ENCODE data around the gene ZMYND11.

The ZMYND11 gene

DNA sequence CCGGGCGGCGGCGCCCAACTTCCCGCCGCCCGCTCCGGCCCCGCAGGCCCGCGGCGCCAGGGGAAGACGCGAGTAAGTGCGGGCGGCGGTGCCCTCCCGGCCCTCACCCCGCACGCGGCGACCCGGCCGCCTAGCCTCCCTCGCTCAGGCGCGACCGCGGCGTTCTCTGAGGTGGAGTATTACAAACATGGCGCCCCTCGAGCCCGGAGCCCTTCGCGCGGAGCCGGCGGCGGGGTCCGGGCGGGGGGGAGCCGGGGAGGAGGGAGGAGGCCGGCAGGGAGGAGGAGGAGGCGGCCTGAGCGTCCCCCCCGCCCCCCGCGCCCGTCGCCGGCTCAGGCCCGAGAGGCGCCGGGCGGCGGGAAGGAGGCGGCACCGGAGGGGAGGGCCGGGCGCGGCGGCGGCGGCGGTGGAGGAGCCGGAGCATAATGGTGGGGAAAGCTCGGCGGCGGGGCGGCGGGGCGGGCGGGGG, at the start of gene ZMYND11:
Gene ZMYND11, plus strand, starts transcription at position 324 of the 469 bp plus-strand sequence. CDS start 44,558 bp downstream, outside the sequence.
- in situ Hi-C loops (cut with MboI; ENCODE audit: low pct_unique_long_range_greater_than_20kb, low sequenced_read_pairs): no loop called here

DNA sequence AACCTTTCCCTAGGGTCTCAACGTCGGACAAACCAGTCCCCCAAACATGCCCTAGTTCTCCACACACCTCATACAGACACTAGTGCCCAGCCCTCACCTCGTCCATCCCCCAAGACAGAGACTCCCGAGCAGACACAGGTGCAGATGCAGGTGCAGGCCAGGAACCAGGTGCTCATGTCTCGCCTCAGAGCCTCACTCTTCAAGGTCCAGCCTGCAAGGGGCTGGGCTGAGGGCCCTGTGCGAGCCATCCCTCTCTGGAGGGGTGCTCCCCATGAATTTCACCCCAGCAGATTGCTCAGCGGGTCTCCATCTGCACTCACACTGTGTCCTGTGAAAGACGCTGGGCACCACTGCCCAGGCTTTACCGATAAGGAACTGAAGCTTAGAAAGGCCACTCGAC, 49.2 kb upstream of the ZMYND11 start:
- DNase-seq: no peak
- in situ Hi-C loops (cut with MboI; ENCODE audit: low pct_unique_long_range_greater_than_20kb, low sequenced_read_pairs): no loop called here

More for the DNA sequence above, at the start of gene ZMYND11:
- peak; percentile 28 for DNase-seq

DNA sequence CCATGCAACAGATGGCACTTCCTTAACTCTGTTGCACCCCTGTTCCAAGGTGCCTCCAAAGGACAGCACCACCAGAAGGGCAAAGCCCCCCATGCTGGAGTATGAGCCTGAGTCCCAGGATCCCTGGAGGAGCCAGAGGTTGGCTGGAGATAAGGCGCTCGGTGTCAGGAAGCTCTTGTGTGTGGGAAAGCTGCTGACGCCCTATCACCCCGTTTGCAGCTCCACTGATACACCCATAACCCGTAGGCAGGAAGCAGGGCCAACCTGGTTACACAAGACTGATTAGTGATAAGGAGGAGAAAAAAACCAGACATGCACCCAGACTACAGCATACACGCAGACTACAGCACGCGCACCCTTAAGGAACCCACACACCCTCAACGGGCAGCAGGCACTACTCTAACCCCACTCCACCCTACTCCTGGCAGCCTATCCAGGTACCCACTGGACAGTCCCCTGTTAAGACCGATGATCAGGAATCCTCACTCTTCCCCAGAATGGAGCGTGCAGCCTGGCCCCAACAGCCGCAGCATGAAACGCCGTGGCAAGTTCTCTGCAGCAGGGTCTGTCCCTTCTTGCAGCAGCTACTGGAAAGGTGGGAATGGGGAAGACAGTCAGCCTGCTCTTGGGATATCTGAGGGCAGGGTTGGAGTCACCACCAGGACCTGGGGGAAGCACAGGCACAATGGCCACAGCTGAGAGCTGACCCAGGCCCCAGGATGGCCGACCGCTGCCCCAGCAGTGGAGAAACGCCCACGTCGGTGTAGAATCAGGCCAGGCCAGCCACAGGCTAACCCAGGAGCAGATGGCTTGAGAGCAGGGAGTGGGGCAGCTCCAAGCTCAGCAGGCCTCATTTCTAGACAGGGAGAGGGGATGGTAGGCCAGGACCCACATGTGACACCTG, 47.8 kb upstream of the ZMYND11 start:
- DNase-seq: no peak
- in situ Hi-C loops (cut with MboI; ENCODE audit: low pct_unique_long_range_greater_than_20kb, low sequenced_read_pairs): no loop called here

DNA sequence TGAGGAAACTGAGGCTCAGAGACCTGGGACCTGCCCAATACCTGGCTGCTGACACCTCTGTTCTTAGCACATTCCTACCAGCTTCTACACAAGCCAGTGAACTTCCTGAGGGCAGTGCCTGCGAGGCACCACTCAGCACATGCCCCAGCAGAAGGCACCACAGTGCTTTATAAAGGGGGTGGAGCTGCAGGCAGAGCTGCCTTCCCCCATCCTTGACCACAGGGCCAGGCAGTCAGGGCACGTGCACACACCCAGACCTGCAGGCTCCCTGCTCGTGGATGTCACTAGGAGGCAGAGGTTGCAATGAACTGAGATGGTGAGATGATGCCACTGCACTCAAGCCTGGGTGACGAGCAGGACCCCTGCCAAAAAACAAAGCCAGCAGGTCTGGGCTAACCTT, 47.0 kb upstream of the ZMYND11 start:
- in situ Hi-C loops (cut with MboI; ENCODE audit: low pct_unique_long_range_greater_than_20kb, low sequenced_read_pairs): no loop called here
- peak; percentile 30 for DNase-seq

DNA sequence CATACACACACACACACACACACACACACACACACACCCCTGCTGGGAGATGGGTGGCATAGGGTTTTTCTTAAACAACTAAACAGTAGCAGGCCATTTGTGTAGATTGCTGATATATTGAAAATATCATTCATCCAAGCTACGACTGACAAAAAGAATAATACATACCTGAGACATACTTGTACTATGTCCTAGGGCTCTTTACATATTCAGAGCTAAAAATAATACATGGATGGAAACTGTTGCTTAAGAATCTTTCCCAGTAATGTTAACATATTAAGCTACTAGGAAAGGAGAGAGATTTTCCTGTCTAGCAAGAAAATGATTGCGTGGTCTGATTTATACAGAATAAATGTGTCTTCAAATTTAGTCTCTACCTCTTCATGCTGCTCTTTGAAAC, 46.0 kb upstream of the ZMYND11 start:
- DNase-seq: no peak
- in situ Hi-C loops (cut with MboI; ENCODE audit: low pct_unique_long_range_greater_than_20kb, low sequenced_read_pairs): no loop called here

DNA sequence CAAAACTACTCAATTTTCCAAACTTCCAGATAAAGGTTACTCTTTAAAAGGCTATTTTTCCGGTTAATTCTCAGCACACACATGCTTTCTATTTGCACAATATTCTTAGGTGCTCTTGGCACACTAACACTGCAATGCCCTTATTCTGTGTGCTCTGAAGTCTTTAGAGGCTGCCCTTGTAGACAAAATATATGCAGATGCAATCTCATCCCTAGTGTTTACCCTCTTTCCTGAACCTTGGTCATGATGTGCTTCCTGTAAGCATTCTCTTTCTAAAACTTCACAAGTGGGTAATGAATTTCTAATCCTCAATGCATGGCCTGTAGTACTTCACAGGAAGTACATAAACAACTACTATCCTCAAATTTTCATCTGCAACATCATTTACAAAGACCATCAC, 45.1 kb upstream of the ZMYND11 start:
- no peak for DNase-seq
- in situ Hi-C loops (cut with MboI; ENCODE audit: low pct_unique_long_range_greater_than_20kb, low sequenced_read_pairs): no loop called here

DNA sequence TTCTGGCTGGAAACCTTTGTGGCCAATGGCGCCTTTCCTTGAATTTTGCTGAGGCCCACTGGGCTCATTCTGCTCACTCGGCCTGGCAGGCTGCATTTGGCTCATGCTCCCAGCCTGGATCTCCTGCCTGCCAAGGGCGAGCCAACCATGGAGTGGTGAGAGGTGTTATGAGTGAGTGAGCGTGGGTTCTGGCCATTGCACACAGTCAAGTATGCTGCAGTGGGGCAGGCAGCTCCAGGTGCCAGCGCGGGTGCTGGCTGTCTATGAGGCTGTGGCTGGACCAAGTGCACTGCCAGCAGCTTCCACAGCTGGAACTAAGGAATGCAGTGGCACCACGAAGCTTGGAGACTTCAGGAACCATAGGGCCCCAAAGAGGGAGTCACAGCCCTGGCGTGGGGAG, 43.9 kb upstream of the ZMYND11 start:
- in situ Hi-C loops (cut with MboI; ENCODE audit: low pct_unique_long_range_greater_than_20kb, low sequenced_read_pairs): no loop called here

DNA sequence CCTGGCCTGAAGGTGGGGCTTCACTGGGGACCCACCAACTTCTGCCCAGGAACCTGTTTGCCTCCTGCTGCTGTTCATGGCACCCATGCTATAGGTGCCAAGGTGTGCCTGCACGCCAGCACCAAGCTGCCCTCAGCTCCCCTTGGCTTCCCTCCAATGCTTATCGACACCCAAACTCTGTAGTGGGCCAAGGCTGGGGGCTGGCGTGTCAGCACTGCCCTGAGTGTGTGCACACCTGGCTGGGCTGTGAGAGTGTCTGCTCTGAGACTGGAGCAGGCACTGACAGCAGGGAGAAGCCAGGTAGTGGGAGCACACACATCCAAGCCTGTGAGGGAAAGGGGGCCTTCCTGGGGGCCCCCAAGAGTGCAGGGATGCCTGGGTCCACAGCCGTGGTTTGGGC, 43.1 kb upstream of the ZMYND11 start:
- in situ Hi-C loops (cut with MboI; ENCODE audit: low pct_unique_long_range_greater_than_20kb, low sequenced_read_pairs): no loop called here

More for the DNA sequence above, 43.9 kb upstream of the ZMYND11 start:
- no peak for DNase-seq

DNA sequence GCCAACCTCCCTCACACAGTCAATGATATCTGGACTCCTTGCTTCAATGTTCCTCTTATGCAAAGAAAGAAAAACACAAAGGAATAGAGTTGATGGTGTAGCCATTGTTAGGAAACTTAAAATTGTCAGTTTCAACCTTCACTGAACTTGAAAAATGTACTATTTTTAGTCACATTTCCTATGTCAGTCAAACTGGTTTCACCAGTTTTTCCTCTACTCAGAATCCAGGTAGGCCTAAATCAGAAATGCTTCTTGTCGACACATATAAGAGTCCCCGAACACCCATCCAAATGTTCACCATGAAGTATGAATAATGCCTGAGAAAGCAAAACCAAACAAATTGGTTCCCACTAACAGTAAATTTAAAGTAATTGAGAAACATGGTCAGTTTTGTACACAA, 42.4 kb upstream of the ZMYND11 start:
- in situ Hi-C loops (cut with MboI; ENCODE audit: low pct_unique_long_range_greater_than_20kb, low sequenced_read_pairs): no loop called here
- DNase-seq: no peak

More for the DNA sequence above, 43.1 kb upstream of the ZMYND11 start:
- no peak for DNase-seq

DNA sequence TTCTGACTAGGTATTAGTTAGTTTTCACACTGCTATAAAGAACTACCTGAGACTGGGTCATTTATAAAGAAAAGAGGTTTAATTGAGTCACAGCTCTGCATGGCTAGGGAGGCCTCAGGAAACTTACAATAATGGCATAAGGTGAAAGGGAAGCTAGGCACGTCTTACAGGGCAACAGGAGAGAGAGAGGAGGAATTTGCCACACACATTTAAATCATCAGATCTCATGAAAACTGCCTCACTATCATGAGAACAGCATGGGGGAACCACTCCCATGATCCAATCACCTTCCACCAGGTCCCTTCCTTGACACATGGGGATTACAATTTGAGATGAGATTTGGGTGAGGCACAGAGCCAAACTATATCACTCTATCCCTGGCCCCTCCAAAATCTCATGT, 40.6 kb upstream of the ZMYND11 start:
- in situ Hi-C loops (cut with MboI; ENCODE audit: low pct_unique_long_range_greater_than_20kb, low sequenced_read_pairs): no loop called here
- DNase-seq: no peak

DNA sequence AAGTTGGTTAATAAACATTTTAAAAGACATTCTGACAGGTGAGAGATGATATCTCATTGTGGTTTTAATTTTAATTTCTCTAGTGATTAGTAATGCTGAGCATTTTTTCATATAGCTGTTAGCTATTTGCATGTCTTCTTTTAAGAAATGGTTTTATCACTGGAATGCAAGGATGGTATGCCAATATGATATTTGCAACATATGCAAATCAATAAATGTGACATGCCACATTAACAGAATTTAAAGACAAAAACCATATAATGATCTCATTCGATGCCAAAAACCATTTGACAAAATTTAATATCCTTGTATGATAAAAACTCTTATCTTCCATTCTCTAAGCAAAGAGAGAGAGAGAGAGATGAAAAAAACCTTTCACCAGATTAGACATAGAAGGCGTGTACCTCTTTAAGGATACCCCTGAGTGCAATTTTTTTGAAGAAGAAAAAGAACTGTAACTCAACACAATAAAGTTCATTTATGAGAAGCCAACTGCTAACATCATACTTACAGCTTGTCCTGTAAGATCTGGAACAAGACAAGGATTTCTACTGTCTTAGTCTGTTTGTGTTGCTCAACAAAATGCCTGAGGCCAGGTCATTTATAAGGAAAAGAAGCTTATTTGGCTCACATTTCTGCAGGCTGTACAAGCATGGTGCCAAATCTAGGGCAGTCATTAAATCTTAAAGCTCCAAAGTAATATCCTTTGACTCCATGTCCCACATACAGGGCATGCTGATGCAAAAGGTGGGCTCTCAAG, 39.7 kb upstream of the ZMYND11 start:
- DNase-seq: no peak
- in situ Hi-C loops (cut with MboI; ENCODE audit: low pct_unique_long_range_greater_than_20kb, low sequenced_read_pairs): no loop called here

DNA sequence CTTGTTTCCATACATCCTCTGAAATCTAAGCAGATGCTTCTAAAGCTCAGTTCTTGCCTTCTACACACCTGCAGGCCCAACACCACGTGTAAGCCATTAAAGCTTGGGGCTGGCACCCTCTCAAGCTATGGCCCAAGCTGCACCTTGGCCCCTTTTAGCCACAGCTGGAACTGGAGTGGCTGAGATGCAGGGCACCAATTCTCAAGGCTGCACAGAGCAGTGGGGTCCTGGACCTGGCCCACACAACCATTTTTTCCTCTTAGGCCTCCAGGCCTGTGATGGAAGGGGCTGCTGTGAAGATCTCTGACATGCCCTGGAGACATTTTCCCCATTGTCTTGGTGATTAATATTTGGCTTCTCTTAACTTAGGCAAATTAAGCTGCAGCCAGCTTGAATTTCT, 38.8 kb upstream of the ZMYND11 start:
- no peak for DNase-seq
- in situ Hi-C loops (cut with MboI; ENCODE audit: low pct_unique_long_range_greater_than_20kb, low sequenced_read_pairs): no loop called here

DNA sequence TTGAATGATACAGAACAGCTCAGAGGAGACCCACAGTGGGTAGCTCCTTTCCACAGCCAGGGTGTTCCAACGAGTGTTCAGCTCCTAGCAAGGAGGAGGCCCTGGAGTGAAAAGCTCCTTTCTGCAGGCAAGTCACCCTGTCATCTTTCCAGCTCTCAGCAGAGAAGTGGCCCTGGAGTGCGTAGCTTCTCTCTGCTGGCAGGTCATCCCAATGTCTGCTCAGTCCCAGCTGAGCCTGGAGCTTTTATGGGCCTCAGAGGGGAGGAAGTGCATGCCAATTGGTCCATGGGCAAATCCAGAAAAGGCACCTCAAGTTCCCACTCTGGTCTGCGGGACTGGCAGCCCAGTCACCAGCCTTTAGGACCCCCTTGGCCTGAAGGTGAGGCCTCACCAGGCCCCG, 30.8 kb upstream of the ZMYND11 start:
- in situ Hi-C loops (cut with MboI; ENCODE audit: low pct_unique_long_range_greater_than_20kb, low sequenced_read_pairs): no loop called here
- no peak for DNase-seq

DNA sequence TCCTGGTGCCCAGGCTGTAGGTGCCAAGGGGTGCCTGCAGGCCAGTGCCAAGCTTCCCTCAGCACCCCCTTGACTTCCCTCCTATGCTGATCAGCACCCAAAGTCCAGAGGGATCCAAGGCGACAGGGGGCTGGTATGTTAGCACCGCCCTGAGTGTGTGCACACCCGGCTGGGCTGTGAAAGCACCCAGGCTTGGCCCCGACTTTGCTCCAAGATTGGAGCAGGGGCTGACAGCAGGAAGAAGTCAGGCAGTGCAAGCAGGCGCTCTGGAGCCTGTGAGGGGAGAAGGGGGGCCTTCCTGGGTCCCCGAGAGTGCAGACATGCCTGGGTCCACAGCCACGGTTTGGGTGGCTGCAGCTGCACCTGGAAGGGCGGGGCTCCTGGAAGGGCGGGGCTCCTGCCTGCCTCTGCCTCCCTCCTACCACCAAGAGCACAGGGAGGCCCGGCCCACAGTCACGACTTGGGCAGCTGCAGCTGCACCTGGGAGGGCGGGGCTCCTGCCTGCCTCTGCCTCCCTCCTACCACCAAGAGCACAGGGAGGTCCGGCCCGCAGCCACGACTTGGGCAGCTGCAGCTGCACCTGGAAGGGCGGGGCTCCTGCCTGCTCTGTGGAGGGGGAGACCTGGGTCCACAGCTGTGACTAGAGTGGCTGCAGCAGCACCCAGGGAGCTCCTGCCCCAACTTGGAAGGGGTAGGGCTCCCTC, 30.2 kb upstream of the ZMYND11 start:
- in situ Hi-C loops (cut with MboI; ENCODE audit: low pct_unique_long_range_greater_than_20kb, low sequenced_read_pairs): no loop called here
- no peak for DNase-seq

DNA sequence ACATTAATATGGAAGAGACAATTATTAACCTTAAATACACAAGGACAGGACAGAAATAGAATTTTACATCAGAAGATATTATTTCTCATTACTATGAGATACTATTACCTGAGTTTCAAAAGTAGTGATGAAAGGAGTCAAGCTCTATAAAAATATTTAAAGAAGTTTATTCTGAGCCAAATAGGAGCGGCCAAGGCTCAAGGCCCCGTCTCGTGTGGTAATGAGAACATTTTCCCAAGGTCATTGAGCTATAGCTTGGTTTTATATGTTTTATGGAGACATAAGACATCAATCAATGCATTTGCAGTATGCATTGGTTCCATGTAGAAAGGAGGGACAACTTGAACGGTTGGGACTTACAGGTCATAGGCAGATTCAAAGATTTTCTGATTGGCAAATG, 29.4 kb upstream of the ZMYND11 start:
- DNase-seq: no peak
- in situ Hi-C loops (cut with MboI; ENCODE audit: low pct_unique_long_range_greater_than_20kb, low sequenced_read_pairs): no loop called here

DNA sequence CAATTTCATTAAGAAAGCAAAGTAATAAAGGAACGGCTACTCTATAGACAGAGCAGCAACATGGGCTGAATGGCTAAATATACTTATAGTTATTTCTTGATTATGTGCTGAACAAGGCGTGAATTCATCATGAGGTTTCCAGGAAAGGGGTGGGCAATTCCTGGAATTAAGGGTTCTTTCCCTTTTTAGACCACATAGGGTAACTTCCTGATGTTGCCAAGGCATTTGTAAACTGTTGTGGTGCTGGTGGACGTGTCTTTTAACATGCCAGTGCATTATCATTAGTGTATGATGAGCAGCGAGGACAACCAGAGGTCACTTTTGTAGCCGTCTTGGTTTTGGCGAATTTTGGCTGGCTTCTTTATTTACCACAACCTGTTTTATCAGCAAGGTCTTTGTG, 28.5 kb upstream of the ZMYND11 start:
- DNase-seq: peak; percentile 76
- in situ Hi-C loops (cut with MboI; ENCODE audit: low pct_unique_long_range_greater_than_20kb, low sequenced_read_pairs): no loop called here

DNA sequence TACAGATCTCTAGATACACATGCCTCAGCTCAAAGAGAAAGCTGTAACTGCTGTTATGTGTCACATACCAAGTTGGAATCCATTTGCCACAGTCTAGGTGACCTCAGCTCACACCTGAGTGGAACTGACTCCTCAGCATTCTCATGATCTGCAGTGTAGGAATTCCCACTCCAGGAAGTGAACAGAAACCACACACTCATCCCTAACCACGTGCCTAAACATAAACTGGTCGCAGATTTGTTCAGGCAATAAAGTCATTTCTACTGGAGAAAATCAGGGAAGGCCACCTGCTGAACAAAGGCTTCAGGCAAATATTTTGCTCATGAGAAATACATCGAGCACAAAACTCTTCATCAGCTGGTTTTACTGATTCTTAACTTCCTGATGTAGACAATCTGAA, 23.0 kb upstream of the ZMYND11 start:
- no peak for DNase-seq
- in situ Hi-C loops (cut with MboI; ENCODE audit: low pct_unique_long_range_greater_than_20kb, low sequenced_read_pairs): no loop called here

DNA sequence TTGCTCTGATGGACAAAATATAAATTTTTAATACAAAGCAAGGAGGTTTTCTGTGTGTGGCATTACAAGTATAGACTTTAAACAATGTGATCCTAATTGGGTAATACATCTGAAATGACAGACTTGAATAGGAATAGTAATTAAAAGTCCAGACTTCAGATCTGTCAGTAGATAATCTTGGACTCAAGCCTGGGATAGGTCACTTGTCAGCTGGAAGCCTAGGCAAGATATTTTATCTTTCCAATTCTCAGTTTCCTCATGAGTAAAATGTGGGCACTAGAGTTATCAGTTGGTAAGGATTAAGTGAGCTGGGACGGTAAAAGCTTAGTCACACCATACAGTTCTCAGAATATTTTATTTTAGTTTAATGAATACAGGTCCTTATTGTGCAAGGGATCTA, 10.4 kb upstream of the ZMYND11 start:
- no peak for DNase-seq
- in situ Hi-C loops (cut with MboI; ENCODE audit: low pct_unique_long_range_greater_than_20kb, low sequenced_read_pairs): no loop called here

DNA sequence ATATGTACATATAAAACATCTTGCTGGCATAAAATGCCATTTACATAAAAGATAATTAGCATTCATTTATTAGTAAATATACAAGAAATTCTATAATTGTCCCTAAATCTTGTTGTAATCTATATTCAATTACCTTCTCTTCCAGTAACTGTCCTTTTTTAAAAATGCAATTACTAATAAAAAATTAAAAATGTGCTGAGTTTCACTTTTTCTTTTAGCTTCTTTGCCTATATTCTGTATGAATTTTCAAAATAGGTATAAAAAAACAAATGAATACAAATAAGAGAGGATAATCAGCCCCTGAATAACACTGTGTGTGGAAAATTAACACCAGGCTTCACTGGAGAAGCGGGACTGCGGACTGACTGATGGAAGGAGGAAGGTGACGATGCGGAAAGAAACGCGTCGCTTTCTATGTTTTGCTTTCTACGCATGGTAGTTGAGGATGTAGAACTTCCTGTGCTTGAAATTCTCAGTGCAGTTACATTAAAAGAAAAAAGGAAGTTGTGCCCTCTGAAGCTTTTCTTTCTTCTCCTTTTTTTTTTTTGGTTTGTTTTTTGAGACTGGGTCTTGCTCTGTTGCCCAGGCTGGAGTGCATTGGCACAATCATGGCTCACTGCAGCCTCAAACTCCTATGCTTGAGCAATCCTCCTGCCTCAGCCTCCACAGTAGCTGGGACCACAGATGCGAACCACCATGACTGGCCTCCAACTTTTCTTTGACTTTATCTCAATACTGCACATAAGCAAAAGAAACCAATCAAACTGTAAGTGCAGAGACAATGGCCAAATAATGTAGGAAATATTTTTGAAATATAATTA, 7.4 kb upstream of the ZMYND11 start:
- peak; percentile 92 for DNase-seq
- in situ Hi-C loops (cut with MboI; ENCODE audit: low pct_unique_long_range_greater_than_20kb, low sequenced_read_pairs): no loop called here
